ENCODE measurements around the gene MYLIP.

The MYLIP gene

GRCh38 chr6:16106991-16107787, 21.7 kb upstream of the MYLIP start:
- TF ChIP-seq, protein P1, sequence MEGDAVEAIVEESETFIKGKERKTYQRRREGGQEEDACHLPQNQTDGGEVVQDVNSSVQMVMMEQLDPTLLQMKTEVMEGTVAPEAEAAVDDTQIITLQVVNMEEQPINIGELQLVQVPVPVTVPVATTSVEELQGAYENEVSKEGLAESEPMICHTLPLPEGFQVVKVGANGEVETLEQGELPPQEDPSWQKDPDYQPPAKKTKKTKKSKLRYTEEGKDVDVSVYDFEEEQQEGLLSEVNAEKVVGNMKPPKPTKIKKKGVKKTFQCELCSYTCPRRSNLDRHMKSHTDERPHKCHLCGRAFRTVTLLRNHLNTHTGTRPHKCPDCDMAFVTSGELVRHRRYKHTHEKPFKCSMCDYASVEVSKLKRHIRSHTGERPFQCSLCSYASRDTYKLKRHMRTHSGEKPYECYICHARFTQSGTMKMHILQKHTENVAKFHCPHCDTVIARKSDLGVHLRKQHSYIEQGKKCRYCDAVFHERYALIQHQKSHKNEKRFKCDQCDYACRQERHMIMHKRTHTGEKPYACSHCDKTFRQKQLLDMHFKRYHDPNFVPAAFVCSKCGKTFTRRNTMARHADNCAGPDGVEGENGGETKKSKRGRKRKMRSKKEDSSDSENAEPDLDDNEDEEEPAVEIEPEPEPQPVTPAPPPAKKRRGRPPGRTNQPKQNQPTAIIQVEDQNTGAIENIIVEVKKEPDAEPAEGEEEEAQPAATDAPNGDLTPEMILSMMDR (IDR thresholded peaks at IDR 0.05; ENCODE audit: insufficient read depth, low read depth, low read length, missing control alignments), result no peak
- no peak overlapping the region for H3K4me3 ChIP-seq (ENCODE audit: low read length)
- no peak for DNase-seq (ENCODE audit: low read depth)

DNA sequence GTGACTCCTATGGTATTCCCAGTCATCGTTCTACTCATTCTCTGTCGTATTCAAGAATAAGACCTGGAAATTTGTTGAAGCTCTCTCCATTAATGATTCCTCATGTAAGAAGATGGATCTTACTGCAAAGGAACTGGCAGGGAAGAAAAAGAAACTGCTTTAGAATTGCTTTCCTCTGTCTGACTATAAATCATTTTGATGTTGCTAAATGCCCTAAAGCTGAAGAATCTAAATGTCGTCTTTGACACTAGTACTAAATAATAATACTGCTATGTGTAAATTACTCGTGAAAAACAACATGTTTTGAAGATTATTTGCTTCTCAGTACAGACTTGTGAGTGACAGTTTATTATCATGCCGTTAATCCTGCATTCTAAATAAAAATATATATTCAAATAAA, 20.5 kb upstream of the MYLIP start:
- no peak overlapping the region for H3K4me3 ChIP-seq (ENCODE audit: low read length)
- no peak for DNase-seq (ENCODE audit: low read depth)
- TF ChIP-seq, protein P1 (IDR thresholded peaks at IDR 0.05; ENCODE audit: insufficient read depth, low read depth, low read length, missing control alignments), result no peak

GRCh38 chr6:16108921-16109658, 19.8 kb upstream of the MYLIP start:
- H3K4me3 ChIP-seq (ENCODE audit: low read length), result no peak overlapping the region
- TF ChIP-seq, protein P1 (IDR thresholded peaks at IDR 0.05; ENCODE audit: insufficient read depth, low read depth, low read length, missing control alignments), result no peak
- no peak for DNase-seq (ENCODE audit: low read depth)

DNA sequence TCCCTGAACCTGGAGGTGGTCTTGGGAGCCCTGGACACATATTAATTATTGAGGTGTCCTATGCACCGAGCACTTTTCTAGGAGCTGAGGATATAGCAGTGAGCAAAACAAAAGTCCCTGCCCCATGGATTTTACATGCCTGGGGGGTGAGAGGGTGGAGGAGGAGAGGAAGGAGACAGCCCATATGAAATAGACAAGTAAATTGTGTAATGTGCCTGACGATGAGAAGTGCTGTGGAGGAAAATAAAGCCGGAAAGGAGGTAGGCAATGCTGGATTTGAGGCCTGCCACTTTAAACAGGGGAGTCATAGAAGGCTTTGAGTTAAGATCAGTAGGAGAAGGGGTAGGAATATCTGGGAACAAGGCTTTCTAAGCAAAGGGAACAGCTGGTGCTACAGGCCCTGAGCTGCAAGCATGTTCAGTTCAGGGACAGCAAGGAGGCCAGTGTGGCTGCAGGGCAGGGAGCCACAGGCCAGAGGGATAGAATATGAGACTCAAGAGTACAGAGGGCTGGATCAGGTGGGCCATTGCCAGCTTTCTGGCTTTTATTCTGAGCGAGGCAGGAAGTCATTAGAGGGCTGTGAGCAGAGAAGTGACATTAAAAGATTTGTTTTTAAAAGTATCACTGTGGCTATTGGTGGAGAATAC, 19.1 kb upstream of the MYLIP start:
- no peak for DNase-seq (ENCODE audit: low read depth)
- TF ChIP-seq, protein P1 (IDR thresholded peaks at IDR 0.05; ENCODE audit: insufficient read depth, low read depth, low read length, missing control alignments), result no peak
- H3K4me3 ChIP-seq (ENCODE audit: low read length), result no peak overlapping the region

GRCh38 chr6:16118825-16119224, 10.1 kb upstream of the MYLIP start:
- DNase-seq (ENCODE audit: low read depth), result no peak
- H3K4me3 ChIP-seq (ENCODE audit: low read length), result no peak overlapping the region
- TF ChIP-seq, protein P1 (IDR thresholded peaks at IDR 0.05; ENCODE audit: insufficient read depth, low read depth, low read length, missing control alignments), result no peak

- no peak overlapping the region for H3K4me3 ChIP-seq (ENCODE audit: low read length)
- TF ChIP-seq, protein P1 (IDR thresholded peaks at IDR 0.05; ENCODE audit: insufficient read depth, low read depth, low read length, missing control alignments), result no peak
- DNase-seq (ENCODE audit: low read depth), result no peak
Measured at GRCh38 chr6:16121339-16121738, 7.5 kb upstream of the MYLIP start.
